SK-N-SH (cell line): ENCODE results near the gene RPL26. TPM values are rescaled to one million over a fixed set of nuclear protein-coding genes. Genes with fewer than 3 reads are reported as not detected.

Experiments
- CTCF ChIA-PET: fragments of 300-600, 350-600 bp; formaldehyde crosslinking; extraction: SDS; loops from one replicate; lab custom pipeline; 2021; lab: Yijun Ruan, JAX
- POLR2A ChIA-PET: fragments of 350-600 bp; sonication (Branson Sonifier 250); formaldehyde crosslinking; extraction: SDS; loops from one replicate; lab custom pipeline; 2020; ENCODE audit warnings: antibody characterized with exemption, inconsistent platforms; lab: Yijun Ruan, JAX
- DNase-seq: peaks from one replicate; pipeline ENCODE4 v3.0.0; 2012
- H2AFZ ChIP-seq: fragments of 200-600 bp; sonication (generic); 2 replicates; pipeline ENCODE4 v1.8.1; 2016; ENCODE audit warnings: antibody characterized with exemption, mild to moderate bottlenecking, low read depth
- H3F3A ChIP-seq: fragments of 200-600 bp; sonication (generic); replicated peaks from 2 replicates; pipeline ENCODE3; 2016; ENCODE audit warnings: antibody characterized with exemption, mild to moderate bottlenecking; ENCODE audit not compliant: insufficient read depth
- H3K27ac ChIP-seq, 2 experiments: fragments of 200-500 bp in 1 of 2; fragments of 200-600 bp in 1 of 2; sonication (Bioruptor generic) in 1 of 2; sonication (generic), shearing (Covaris generic) in 1 of 2; 2 replicates each; pipeline versions ENCODE4 v1.5.1 to v1.6.1; 2014 to 2016; ENCODE audit warnings: low read depth in 2 of 2, inconsistent platforms in 1 of 2, low read length in 1 of 2, mild to moderate bottlenecking in 1 of 2, mixed read lengths in 1 of 2
- H3K27me3 ChIP-seq: fragments of 200-600 bp; sonication (generic), shearing (Covaris generic); 2 replicates; pipeline ENCODE4 v1.6.1; 2016; ENCODE audit warnings: mixed run types; ENCODE audit not compliant: insufficient read depth
- H3K36me3 ChIP-seq, 2 experiments: fragments of 200-500 bp in 1 of 2; fragments of 200-600 bp in 1 of 2; sonication (Bioruptor generic) in 1 of 2; sonication (generic) in 1 of 2; replicated peaks in 1 of 2; 2 replicates each; pipeline versions ENCODE3 to v1.5.1; 2014 to 2016; ENCODE audit warnings: low read length in 1 of 2, mild to moderate bottlenecking in 1 of 2; ENCODE audit not compliant: insufficient read depth in 2 of 2, control insufficient read depth in 1 of 2
- H3K4me1 ChIP-seq, 2 experiments: fragments of 200-500 bp in 1 of 2; fragments of 200-600 bp in 1 of 2; sonication (Bioruptor generic) in 1 of 2; sonication (generic), shearing (Covaris generic) in 1 of 2; 2 replicates each; pipeline versions ENCODE4 v1.5.1 to v1.6.1; 2014 to 2016; ENCODE audit warnings: low read depth in 1 of 2, low read length in 1 of 2, mixed run types in 1 of 2; ENCODE audit not compliant: insufficient read depth in 2 of 2, control insufficient read depth in 1 of 2
- H3K4me2 ChIP-seq: fragments of 200-600 bp; sonication (generic), shearing (Covaris generic); 2 replicates; pipeline ENCODE4 v1.6.1; 2017; ENCODE audit warnings: mixed run types
- H3K4me3 ChIP-seq, 2 experiments: fragments of 200-500 bp in 1 of 2; fragments of 200-600 bp in 1 of 2; sonication (Bioruptor generic) in 1 of 2; sonication (generic), shearing (Covaris generic) in 1 of 2; 2 replicates each; pipeline versions ENCODE4 v1.5.1 to v1.8.1; 2014 to 2016; ENCODE audit warnings: low read depth in 2 of 2, inconsistent platforms in 1 of 2, low read length in 1 of 2, mild to moderate bottlenecking in 1 of 2, mixed read lengths in 1 of 2, moderate library complexity in 1 of 2
- H3K79me2 ChIP-seq: fragments of 200-600 bp; sonication (generic); 2 replicates; pipeline ENCODE4 v1.8.1; 2017; ENCODE audit warnings: mild to moderate bottlenecking; ENCODE audit not compliant: insufficient read depth
- H3K9ac ChIP-seq: fragments of 200-600 bp; sonication (generic); 2 replicates; pipeline ENCODE4 v1.6.1; 2017; ENCODE audit warnings: mixed run types
- H3K9me2 ChIP-seq: fragments of 200-600 bp; sonication (generic); 2 replicates; pipeline ENCODE4 v1.6.1; 2017; ENCODE audit warnings: mixed run types
- H3K9me3 ChIP-seq: fragments of 200-600 bp; sonication (generic); 2 replicates; pipeline ENCODE4 v1.6.1; 2017; ENCODE audit warnings: mixed run types, mild to moderate bottlenecking, moderate library complexity
- H4K20me1 ChIP-seq: fragments of 200-600 bp; sonication (generic); 2 replicates; pipeline ENCODE4 v1.6.1; 2017; ENCODE audit warnings: mild to moderate bottlenecking, mixed run types; ENCODE audit not compliant: insufficient read depth
- CHD2 ChIP-seq: fragments of 150-350 bp; IDR thresholded peaks from 2 replicates; pipeline ENCODE4 v1.6.1; 2018; ENCODE audit warnings: low read length; ENCODE audit not compliant: partially characterized antibody
- EP300 ChIP-seq, 2 experiments: IDR thresholded peaks; 2 replicates each; pipeline versions ENCODE4 v1.4.0 to v1.6.1; 2012; ENCODE audit warnings: borderline replicate concordance in 1 of 2, low read depth in 1 of 2, low read length in 1 of 2
- EZH2phosphoT487 ChIP-seq: fragments of 200-600 bp; sonication (generic); IDR thresholded peaks from 2 replicates; pipeline ENCODE4 v1.6.1; 2017; ENCODE audit warnings: low read depth, mixed run types, mild to moderate bottlenecking, antibody characterized with exemption, moderate library complexity, borderline replicate concordance
- FOSL2 ChIP-seq: IDR thresholded peaks from 2 replicates; pipeline ENCODE4 v1.4.0; 2012; ENCODE audit warnings: low read depth, mild to moderate bottlenecking, moderate library complexity, borderline replicate concordance
- FOXM1 ChIP-seq: IDR thresholded peaks from 2 replicates; pipeline ENCODE4 v1.4.0; 2012; ENCODE audit warnings: low read depth, mild to moderate bottlenecking
- GATA2 ChIP-seq: sonication (generic); formaldehyde crosslinking; IDR thresholded peaks from 2 replicates; pipeline ENCODE4 v1.5.0; 2020; ENCODE audit warnings: mild to moderate bottlenecking, missing genetic modification reagents
- JUND ChIP-seq: IDR thresholded peaks from 2 replicates; pipeline ENCODE4 v1.4.0; 2012
- MEF2A ChIP-seq: IDR thresholded peaks from 2 replicates; pipeline ENCODE4 v1.4.0; 2012; ENCODE audit warnings: low read depth, borderline replicate concordance
- NFIC ChIP-seq: IDR thresholded peaks from 2 replicates; pipeline ENCODE4 v1.4.0; 2012; ENCODE audit warnings: borderline replicate concordance
- POLR2AphosphoS5 ChIP-seq: IDR thresholded peaks from 2 replicates; pipeline ENCODE4 v1.6.1; 2012; ENCODE audit warnings: low read depth, low read length
- RAD21 ChIP-seq: IDR thresholded peaks from 2 replicates; pipeline ENCODE4 v1.6.1; 2012; ENCODE audit warnings: mild to moderate bottlenecking, low read length
- RCOR1 ChIP-seq: fragments of 150-350 bp; IDR thresholded peaks from 2 replicates; pipeline ENCODE4 v1.6.1; 2017; ENCODE audit warnings: antibody characterized with exemption, low read length
- RFX5 ChIP-seq: IDR thresholded peaks from 2 replicates; pipeline ENCODE4 v1.6.1; 2012; ENCODE audit warnings: mild to moderate bottlenecking, improper control_type of control experiment, low read length
- RXRA ChIP-seq: IDR thresholded peaks from 2 replicates; pipeline ENCODE4 v1.4.0; 2012; ENCODE audit warnings: low read depth, mild to moderate bottlenecking, borderline replicate concordance
- SIN3A ChIP-seq: IDR thresholded peaks from 2 replicates; pipeline ENCODE4 v1.6.1; 2012; ENCODE audit warnings: low read depth, mild to moderate bottlenecking, low read length, moderate library complexity, borderline replicate concordance
- TAF1 ChIP-seq: IDR thresholded peaks from 2 replicates; pipeline ENCODE4 v1.6.1; 2012; ENCODE audit warnings: low read depth, mild to moderate bottlenecking, low read length, moderate library complexity, borderline replicate concordance
- TCF12 ChIP-seq: IDR thresholded peaks from 2 replicates; pipeline ENCODE4 v1.4.0; 2012
- USF1 ChIP-seq: IDR thresholded peaks from 2 replicates; pipeline ENCODE4 v1.4.0; 2012; ENCODE audit warnings: low read depth, borderline replicate concordance
- ZBTB33 ChIP-seq: IDR thresholded peaks from 2 replicates; pipeline ENCODE4 v1.4.0; 2012; ENCODE audit warnings: low read depth, borderline replicate concordance
- WGBS: methylation state at CpG from one replicate; pipeline ENCODE4 v1.1.6; 2017; ENCODE audit warnings: low lambda C conversion rate; 5-methylcytosine and 5-hydroxymethylcytosine counted together
- polyA plus RNA-seq, 3 experiments: library from polyadenylated mRNA; depleted of rRNA; stranded (reverse); fragments of >200 nt; gene quantifications; 2 replicates each; pipeline ENCODE4 v1.2.3, GENCODE V29; 2012
- TF ChIP-seq, protein P1 (sequence below): IDR thresholded peaks from 2 replicates; pipeline ENCODE4; 2012

Gene RPL26
- polyA plus RNA-seq, 1 of the 3 experiments (the other 2 are of a cell fraction) = 4,770 TPM

- peaks cover 3% of the 10 kb centered on the region for H3F3A ChIP-seq
- POLR2A ChIA-PET = no interaction called here
- TF ChIP-seq EP300 (IDR thresholded peaks at IDR 0.05; ENCODE audit: borderline replicate concordance in 1 of 2, low read depth in 1 of 2, low read length in 1 of 2) (no peak), RXRA (no peak), RAD21 (no peak), SIN3A (no peak), FOXM1 (no peak), CHD2 (no peak), USF1 (no peak), TCF12 (no peak)
- TF ChIP-seq, all 33 proteins: peak for 0
- H3K9me2 ChIP-seq = no peaks in the 10 kb centered on the region
- H3K4me3 ChIP-seq = no peak overlapping the region
- peak; percentile 58 for DNase-seq
- no peaks in the 10 kb centered on the region for H3K36me3 ChIP-seq
- no peaks in the 10 kb centered on the region for H4K20me1 ChIP-seq
- CTCF ChIA-PET = interaction anchor here (0.6 to 2.5 kb wide), 6 partner anchors 9 to 393 kb away, joined by 3 to 16 read pairs (median 4); partner anchors contain the start of genes KRABD2 and RPL26
- H3K27me3 ChIP-seq = peaks cover 19% of the 10 kb centered on the region; the same call in 1 of the 2 replicates
- H3K9ac ChIP-seq = no peak overlapping the region
- H3K9me3 ChIP-seq = no peaks in the 10 kb centered on the region
- no peak overlapping the region for H3K4me2 ChIP-seq
- H3K27ac ChIP-seq = no peak overlapping the region
- no peak overlapping the region for H2AFZ ChIP-seq
- 73% methylated on average over 21 of the region's 46 CpGs for WGBS
- H3K79me2 ChIP-seq = no peaks in the 10 kb centered on the region
- H3K4me1 ChIP-seq = no peaks in the 10 kb centered on the region; a peak in 1 of 4 replicates
These were observed 9.9 kb upstream of the RPL26 start for GRCh38 chr17:8392674-8393469.

DNA sequence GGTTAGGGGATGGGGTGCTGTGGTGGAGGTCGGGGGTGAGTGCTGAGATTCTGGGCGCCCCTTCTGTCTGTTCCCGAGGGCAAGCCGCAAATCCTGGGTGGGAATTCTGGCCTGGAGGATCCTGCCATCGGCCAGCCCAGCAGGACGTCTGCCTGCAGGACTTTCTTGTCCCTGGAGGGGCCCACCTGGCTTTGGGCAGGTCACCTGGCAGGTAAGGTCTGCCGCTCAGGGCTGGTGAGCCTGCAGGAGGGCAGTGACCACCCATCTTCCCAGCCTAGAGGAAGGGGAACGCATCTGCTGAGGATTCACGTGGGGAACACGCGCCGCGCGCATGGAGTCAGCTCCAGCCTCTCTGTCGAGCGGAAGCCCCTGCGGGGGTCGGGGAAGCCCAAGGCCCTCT is 9.3 kb upstream of the RPL26 start:
- no peaks in the 10 kb centered on the region for H3K36me3 ChIP-seq
- H3K27ac ChIP-seq = no peak overlapping the region
- no peak overlapping the region for H3K9ac ChIP-seq
- WGBS = 86% methylated on average over 17 of the region's 18 CpGs
- no peaks in the 10 kb centered on the region for H4K20me1 ChIP-seq
- no peak overlapping the region for H2AFZ ChIP-seq
- DNase-seq = no peak
- H3K79me2 ChIP-seq = no peaks in the 10 kb centered on the region
- H3K9me2 ChIP-seq = no peaks in the 10 kb centered on the region
- peaks cover 16% of the 10 kb centered on the region; the same call in 1 of the 2 replicates for H3K27me3 ChIP-seq
- CTCF ChIA-PET = interaction anchor here (0.9 to 2.2 kb wide), 5 partner anchors 9 to 354 kb away, joined by 3 to 14 read pairs (median 5); partner anchors contain the start of gene KRABD2
- H3K4me2 ChIP-seq = no peak overlapping the region
- H3K4me3 ChIP-seq = no peak overlapping the region
- H3K9me3 ChIP-seq = no peaks in the 10 kb centered on the region
- POLR2A ChIA-PET = interaction anchor here (1.0 kb wide), 1 partner anchor 9 kb away, joined by 3 read pairs; no protein-coding TSS in a partner anchor
- H3F3A ChIP-seq = peaks cover 3% of the 10 kb centered on the region
- no peaks in the 10 kb centered on the region; a peak in 1 of 4 replicates for H3K4me1 ChIP-seq
- TF ChIP-seq EZH2phosphoT487 = no peak
- no peak for TF ChIP-seq POLR2AphosphoS5
- no peak for TF ChIP-seq FOSL2
- no peak for TF ChIP-seq GATA2 (CRISPR knock-in tag)
- TF ChIP-seq CHD2 = no peak
- TF ChIP-seq RCOR1 = no peak
- no peak for TF ChIP-seq TAF1
- TF ChIP-seq JUND = no peak
- TF ChIP-seq USF1 = no peak
- no peak for TF ChIP-seq NFIC
- TF ChIP-seq RFX5 = no peak
- TF ChIP-seq RAD21 = no peak
- TF ChIP-seq MEF2A = no peak
- TF ChIP-seq, protein P1, sequence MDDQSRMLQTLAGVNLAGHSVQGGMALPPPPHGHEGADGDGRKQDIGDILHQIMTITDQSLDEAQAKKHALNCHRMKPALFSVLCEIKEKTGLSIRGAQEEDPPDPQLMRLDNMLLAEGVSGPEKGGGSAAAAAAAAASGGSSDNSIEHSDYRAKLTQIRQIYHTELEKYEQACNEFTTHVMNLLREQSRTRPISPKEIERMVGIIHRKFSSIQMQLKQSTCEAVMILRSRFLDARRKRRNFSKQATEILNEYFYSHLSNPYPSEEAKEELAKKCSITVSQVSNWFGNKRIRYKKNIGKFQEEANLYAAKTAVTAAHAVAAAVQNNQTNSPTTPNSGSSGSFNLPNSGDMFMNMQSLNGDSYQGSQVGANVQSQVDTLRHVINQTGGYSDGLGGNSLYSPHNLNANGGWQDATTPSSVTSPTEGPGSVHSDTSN = no peak
- TF ChIP-seq ZBTB33 = no peak
